HG02981 (cell line): ENCODE data around the gene AKR1D1.
"Not testable (repeated sequence)": the region's sequence is repeated elsewhere in the genome, so short reads cannot be mapped to it uniquely, and the experiment has no call there.

Experiments
- ATAC-seq: cut with Tn5 transposase; IDR thresholded peaks from one replicate; pipeline ENCODE4 v1.9.1; 2021; ENCODE audit warnings: mild to moderate bottlenecking, moderate library complexity; ENCODE audit not compliant: unreplicated experiment

The AKR1D1 gene

GRCh38 chr7:138072726-138073125 lies 3.5 kb upstream of the AKR1D1 start:
- ATAC-seq = no peak

GRCh38 chr7:138074121-138074520 lies 2.1 kb upstream of the AKR1D1 start:
- ATAC-seq = no peak

GRCh38 chr7:138074540-138074939 lies 1.7 kb upstream of the AKR1D1 start:
- no peak for ATAC-seq

GRCh38 chr7:138075350-138075749 lies 909 bp upstream of the AKR1D1 start:
- ATAC-seq = no peak

GRCh38 chr7:138075786-138076185 lies 473 bp upstream of the AKR1D1 start:
- not testable (repeated sequence) for ATAC-seq

- no peak for ATAC-seq
Measured at GRCh38 chr7:138077809-138078208, 1.6 kb downstream of the AKR1D1 start.

- ATAC-seq = no peak
Measured at GRCh38 chr7:138079137-138079536, 2.9 kb downstream of the AKR1D1 start.

GRCh38 chr7:138081868-138082267 lies 5.6 kb downstream of the AKR1D1 start:
- no peak for ATAC-seq

GRCh38 chr7:138083859-138084258 lies 7.6 kb downstream of the AKR1D1 start:
- ATAC-seq = no peak

GRCh38 chr7:138086563-138087270 lies 10.5 kb downstream of the AKR1D1 start:
- ATAC-seq = no peak

- ATAC-seq = no peak
Measured at GRCh38 chr7:138089080-138089901, 13.0 kb downstream of the AKR1D1 start.

GRCh38 chr7:138091032-138091431 lies 14.8 kb downstream of the AKR1D1 start:
- ATAC-seq = no peak

- ATAC-seq = not testable (repeated sequence)
Measured at GRCh38 chr7:138091840-138092239, 15.6 kb downstream of the AKR1D1 start.

- ATAC-seq = no peak
Measured at GRCh38 chr7:138092486-138093028, 16.3 kb downstream of the AKR1D1 start.

GRCh38 chr7:138095972-138096935 lies 20.0 kb downstream of the AKR1D1 start:
- ATAC-seq = no peak

- ATAC-seq = no peak
Measured at GRCh38 chr7:138097064-138097741, 20.9 kb downstream of the AKR1D1 start.

- no peak for ATAC-seq
Measured at GRCh38 chr7:138099813-138100212, 23.6 kb downstream of the AKR1D1 start.

- no peak for ATAC-seq
Measured at GRCh38 chr7:138105221-138105620, 29.0 kb downstream of the AKR1D1 start.

- no peak for ATAC-seq
Measured at GRCh38 chr7:138115047-138115446, 38.8 kb downstream of the AKR1D1 start.

GRCh38 chr7:138116141-138116540 lies 39.9 kb downstream of the AKR1D1 start:
- ATAC-seq = no peak
